Astrocyte of the spinal cord (primary cell): Measurements from ENCODE around the gene FES.
"Not testable (repeated sequence)": the region's sequence is repeated elsewhere in the genome, so short reads cannot be mapped to it uniquely, and the experiment has no call there.

ENCODE experiments used
- DNase-seq: peaks from one replicate; pipeline ENCODE4 v3.0.0; 2011; ENCODE audit warnings: low read depth, low spot score
- H3K4me3 ChIP-seq: 2 replicates; pipeline ENCODE4 v1.5.1; 2011; ENCODE audit warnings: low read depth, mild to moderate bottlenecking, low read length, moderate library complexity
- CTCF ChIP-seq: IDR thresholded peaks from 2 replicates; pipeline ENCODE4 v1.5.1; 2012; ENCODE audit warnings: low read depth, mild to moderate bottlenecking, low read length, inconsistent platforms
- in situ Hi-C: cut with HindIII; loops from 2 replicates; pipeline ENCODE4 v1.10.0; 2017; ENCODE audit warnings: low sequenced_read_pairs

Gene FES

GRCh38 chr15:90904746-90905145 lies 20.4 kb downstream of the FES start:
- no peak for DNase-seq
- TF ChIP-seq CTCF: no peak
- no peak overlapping the region for H3K4me3 ChIP-seq

GRCh38 chr15:90905306-90906180 lies 21.2 kb downstream of the FES start:
- no peak for TF ChIP-seq CTCF
- no peak overlapping the region for H3K4me3 ChIP-seq
- DNase-seq: no peak
- in situ Hi-C loops: no loop called here

More at GRCh38 chr15:90904746-90905145, 20.4 kb downstream of the FES start:
- in situ Hi-C loops: no loop called here

GRCh38 chr15:90906181-90906849 lies 22.0 kb downstream of the FES start:
- in situ Hi-C loops: no loop called here
- no peak overlapping the region for H3K4me3 ChIP-seq
- no peak for DNase-seq
- TF ChIP-seq CTCF: no peak

- no peak overlapping the region for H3K4me3 ChIP-seq
- DNase-seq: no peak
- no peak for TF ChIP-seq CTCF
- in situ Hi-C loops: no loop called here
These were observed 22.9 kb downstream of the FES start for GRCh38 chr15:90907051-90907660.

- DNase-seq: no peak
- H3K4me3 ChIP-seq: no peak overlapping the region
- in situ Hi-C loops: no loop called here
- TF ChIP-seq CTCF: no peak
These were observed 23.7 kb downstream of the FES start for GRCh38 chr15:90907838-90908507.

GRCh38 chr15:90909449-90909848 lies 25.1 kb downstream of the FES start:
- in situ Hi-C loops, H3K4me3 ChIP-seq, DNase-seq: not testable (repeated sequence)
